GM19455 (cell line): ENCODE data around the gene UVSSA.

Experiments used
- ATAC-seq: cut with Tn5 transposase; IDR thresholded peaks from one replicate; pipeline ENCODE4 v1.9.1; 2021; ENCODE audit not compliant: unreplicated experiment

Gene UVSSA

GRCh38 chr4:1348014-1348513, 1.1 kb downstream of the UVSSA start:
- ATAC-seq, result no peak

DNA sequence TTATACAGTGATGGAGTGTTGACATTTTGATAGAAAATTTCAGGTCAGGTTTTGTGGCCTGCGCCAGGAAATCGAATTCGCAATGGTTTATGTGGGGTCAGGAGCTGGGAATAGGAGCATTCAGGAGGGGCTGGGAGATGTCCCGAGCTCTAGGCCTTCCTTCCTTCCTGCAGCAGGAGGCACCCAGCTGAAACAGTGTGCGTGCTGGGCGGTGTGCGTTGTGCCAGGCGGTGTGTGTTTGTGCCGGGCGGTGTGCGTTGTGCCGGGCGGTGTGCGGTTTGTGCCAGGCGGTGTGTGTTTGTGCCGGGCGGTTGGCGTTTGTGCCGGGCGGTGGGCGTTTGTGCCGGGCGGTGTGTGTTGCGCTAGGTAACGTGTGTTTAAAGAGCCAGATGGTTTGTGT, 1.7 kb downstream of the UVSSA start:
- no peak for ATAC-seq

DNA sequence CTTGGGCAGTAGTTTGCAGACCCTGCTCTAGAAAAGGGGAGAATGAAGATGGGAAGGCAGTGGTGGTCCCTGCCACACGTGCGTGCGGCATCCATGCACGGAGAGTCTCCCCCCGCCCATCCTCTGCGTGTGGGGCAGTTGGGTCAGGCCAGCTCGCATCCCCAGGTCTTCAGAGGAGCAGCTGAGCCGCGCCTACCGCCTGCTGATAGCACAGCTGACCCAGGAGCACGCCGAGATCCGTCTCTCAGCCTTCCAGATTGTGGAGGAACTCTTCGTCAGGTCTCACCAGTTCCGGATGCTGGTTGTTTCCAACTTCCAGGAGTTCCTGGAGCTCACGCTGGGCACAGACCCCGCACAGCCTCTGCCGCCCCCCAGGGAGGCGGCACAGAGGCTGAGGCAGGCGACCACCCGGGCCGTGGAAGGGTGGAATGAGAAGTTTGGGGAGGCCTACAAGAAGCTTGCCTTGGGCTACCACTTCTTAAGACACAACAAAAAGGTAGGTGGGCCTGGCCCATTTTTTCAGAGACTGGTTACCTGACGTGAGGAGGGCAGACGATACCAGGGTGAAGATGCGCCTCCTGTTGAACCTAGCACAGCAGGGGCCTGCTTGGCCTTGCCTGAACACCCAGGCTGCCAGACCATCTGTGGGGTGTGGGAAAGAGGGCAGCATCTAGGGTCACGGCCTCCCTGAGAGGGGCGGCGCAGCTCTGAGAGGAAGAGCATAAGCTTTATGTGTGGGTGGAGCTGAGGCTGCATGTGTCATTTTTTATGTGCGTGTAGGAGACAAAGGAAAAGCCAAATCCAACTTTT, 2.6 kb downstream of the UVSSA start:
- no peak for ATAC-seq

DNA sequence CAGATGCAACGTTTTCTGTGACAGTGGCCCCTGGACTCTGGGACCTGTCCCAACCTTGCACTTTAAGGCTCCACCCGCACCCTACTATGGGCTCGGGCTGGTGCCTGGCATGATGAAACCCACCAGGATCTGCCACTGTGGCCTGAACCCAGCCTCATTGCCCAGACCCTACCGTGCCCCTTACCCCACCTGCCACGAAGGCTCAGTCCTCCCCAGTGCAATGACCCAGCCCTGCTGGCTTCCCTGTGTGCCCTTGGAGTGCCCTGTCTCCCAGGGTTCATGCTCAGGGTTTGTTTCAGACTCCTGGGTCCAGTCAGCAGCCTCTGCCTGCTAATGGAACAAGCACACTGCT, 3.1 kb downstream of the UVSSA start:
- no peak for ATAC-seq

DNA sequence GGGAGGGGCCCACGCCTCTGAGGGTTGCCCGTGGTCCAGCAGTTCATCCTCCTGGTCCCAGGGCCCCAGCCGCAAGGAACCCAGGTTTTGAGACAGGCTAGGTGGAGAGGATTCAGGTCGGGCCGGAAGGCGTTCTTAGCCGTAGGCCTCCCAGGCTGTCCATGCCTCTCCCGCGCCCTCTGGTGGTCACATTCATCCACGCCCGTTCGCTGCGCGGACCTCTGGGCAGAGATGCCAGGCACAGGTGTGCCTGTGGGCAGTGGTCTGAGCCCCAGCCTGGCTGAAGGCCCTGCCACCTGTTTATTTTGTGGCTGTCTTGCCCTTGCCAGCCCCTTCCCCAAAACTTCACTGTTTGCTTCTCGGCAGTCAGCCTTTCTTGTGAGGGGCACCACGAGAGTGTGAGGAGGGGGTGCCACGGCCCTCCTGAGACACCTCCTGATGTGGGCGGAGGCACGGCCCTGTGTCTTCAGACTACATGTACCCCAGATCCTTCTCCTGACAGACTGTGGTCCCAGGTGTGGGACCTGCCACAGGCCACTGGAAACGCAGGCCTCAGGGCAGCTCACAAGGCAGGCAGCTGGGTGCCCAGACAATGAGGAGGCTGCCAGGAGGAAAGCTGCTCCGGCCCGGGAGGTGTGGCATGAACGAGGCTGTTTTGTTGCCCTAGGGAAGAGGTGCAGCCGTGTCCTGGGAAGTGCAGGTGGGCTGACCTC, 5.0 kb downstream of the UVSSA start:
- ATAC-seq, result no peak

GRCh38 chr4:1352567-1352900, 5.5 kb downstream of the UVSSA start:
- no peak for ATAC-seq

DNA sequence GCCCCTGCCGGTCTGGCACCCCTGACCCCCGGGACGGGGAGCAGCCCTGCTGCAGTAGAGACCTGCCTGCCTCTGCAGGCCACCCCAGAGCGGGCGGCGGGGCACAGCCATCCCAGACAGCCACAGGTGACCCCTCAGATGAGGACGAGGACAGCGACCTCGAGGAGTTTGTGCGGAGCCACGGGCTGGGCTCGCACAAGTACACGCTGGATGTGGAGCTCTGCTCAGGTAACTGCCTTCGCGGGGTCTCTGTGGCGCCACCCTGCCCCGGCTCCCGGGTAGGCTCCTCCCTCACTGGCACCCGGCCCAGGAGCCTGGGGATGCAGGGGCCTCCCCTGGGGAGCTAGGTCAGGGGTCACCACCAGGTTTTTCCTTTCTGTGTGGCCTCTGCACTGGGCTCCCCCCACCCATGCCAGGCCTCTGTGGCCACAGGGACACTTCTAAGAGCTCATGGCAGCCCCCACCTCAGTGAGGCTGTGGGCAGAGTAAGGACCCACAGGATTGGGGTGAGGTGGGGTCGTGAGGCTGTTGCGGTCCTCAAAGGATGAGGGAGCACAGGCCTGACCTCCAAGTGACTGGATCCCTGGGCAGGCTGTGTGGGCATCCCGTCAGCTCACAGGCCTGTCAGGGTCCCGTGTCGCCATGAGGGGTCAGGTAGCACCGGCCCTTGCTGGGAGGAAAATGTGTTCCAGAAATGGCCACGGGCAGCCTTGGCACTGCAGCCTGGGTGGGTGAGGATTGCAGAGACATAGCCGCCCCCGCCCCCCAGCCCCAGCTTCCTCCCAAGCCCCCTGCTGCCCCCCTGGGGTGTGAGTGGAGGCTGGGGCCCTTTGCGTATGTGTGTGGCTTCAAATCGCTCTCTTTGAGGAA, 6.4 kb downstream of the UVSSA start:
- ATAC-seq, result no peak

GRCh38 chr4:1354136-1354982, 7.4 kb downstream of the UVSSA start:
- no peak for ATAC-seq

DNA sequence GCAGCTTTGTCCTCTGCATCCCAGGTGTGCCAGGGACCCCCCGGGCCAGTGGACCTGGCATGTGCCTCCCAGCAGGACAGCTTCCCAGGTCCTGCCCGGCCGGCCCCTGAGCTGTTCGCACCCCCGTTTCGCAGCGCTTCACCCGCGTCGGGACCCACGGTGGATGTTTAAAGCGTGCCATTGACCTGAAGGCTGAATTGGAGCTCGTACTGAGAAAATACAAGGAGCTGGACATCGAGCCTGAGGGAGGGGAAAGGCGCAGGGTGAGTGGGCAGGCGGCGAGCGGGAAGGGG, 7.9 kb downstream of the UVSSA start:
- no peak for ATAC-seq

- ATAC-seq, result no peak
These were observed 8.4 kb downstream of the UVSSA start for GRCh38 chr4:1355378-1355777.

DNA sequence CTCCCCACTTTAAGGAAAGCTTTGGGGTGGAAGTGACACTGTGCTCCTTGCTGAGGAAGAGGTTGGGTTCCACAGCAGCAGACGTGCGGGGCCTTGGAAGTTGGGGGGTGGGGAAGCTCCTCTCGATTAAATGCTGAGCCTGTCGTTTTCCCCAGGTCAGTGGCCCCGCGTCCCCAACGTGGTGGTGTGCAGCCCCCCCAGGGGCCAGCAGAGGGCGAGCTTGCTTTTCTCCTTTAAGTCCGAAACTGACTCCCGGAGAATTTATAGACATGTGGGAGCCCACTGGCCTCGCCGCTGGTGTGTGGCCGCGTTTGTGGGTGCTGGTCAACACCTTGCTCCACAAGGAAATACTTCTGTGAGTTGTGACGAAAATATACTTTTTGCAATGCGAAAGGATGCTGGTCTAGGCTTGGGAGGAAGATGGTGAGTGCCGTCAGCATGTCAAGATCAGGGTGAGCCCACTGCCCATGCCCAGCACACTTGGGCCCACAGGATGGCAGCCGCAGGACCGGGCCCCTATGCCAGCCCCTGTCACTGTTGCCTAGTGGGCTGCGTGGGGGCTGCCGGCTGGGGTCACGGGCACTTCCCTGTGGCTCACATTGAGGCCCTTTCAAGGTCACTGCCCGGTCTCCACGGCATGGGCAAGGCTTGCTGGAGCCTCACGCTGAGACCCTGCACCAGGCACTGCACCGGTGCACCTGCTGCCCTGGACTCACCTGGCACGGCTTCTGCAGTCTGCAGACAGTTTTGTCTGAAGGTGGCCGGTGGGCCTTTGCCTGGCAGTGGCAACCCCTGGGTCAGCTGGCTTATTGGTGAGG, 9.4 kb downstream of the UVSSA start:
- no peak for ATAC-seq

GRCh38 chr4:1357356-1358248, 10.6 kb downstream of the UVSSA start:
- ATAC-seq, result no peak

DNA sequence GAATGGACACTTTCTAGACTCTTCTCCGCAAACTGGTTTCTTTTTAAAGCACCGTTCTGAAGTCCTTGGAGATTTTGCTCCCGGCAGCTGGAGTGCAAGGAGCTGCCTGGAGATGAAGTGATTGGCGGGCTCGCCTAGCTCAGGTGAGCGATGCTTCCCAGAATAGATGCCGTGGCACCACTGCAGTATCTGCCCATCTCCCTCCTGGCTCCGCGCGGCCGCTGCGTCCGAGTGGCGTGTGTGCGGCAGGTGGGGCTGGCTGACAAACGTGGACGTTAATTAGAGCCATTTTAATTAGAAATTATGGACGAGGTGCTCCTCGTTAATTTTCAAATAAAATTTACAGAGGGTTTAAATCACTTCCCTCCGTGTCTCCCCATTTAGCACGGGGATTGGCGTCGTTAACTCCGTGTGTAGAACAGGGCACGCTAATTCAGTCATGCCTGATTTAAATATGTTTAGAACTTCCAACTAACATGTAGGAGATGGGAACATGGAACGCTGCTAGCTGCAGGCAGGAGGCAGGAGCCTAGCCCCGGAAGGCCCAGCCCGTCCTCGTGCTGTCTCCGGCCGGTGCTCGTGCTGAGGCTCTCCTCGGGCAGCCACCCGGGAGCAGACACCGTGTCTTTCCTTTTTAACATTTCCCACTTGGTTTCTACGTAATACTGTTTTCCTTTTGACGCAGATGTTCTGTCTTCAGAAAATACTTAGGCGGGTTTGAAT, 11.6 kb downstream of the UVSSA start:
- no peak for ATAC-seq

DNA sequence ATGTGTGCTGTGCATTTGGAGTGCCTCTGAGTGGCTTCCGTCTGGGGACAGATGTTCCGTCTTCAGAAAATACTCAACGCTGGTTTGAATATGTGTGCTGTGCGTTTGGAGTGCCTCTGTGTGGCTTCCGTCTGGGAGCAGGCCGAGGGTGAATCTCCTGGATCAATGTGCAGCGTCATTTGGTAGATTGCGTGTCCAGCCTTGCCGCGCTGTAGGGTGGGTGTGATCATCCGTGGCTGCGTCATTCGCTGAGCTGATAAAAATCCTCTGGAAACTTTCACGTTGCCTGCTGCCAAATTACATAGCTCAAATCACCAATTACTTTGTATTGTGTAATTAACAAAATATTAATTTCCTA, 12.1 kb downstream of the UVSSA start:
- ATAC-seq, result no peak

DNA sequence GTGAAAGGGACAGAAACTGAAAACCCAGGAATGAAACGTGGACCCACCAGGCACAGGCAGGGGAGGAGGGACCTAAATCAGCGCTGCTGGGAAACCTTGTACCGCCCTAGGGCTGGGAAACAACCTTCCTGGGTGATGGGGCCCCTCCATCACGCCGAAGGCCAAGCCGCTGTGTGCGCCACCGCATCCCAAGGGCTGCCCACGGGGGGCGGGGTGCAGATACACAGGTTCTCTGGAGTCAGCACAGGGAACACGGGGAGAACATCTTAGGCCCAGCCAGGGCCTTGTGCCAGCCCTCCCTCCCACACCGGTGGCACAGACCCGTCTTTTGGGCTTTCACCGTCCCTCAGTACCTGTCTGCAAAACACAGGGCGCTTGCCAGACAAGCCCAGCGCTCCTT, 13.0 kb downstream of the UVSSA start:
- no peak for ATAC-seq

GRCh38 chr4:1360423-1361283, 13.6 kb downstream of the UVSSA start:
- ATAC-seq, result no peak

DNA sequence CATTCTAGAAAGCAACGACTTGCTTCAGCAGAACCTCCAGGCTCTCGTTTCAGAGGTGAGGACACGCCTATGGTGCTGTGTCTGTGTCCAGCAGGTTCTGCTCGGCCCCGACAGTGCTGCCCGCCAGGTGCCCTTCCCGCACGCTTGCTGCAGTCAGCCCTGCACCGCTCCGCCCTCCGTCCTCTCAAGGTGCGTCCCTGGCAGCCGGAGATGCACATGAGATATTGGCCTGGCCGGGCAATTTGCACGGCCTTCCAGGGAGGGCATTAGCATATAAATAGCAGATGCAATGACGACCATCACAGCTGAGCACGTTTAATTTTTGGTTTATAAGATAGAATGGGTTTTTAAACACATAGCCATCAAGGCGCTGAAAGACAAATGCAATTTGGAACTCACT, 14.4 kb downstream of the UVSSA start:
- no peak for ATAC-seq

DNA sequence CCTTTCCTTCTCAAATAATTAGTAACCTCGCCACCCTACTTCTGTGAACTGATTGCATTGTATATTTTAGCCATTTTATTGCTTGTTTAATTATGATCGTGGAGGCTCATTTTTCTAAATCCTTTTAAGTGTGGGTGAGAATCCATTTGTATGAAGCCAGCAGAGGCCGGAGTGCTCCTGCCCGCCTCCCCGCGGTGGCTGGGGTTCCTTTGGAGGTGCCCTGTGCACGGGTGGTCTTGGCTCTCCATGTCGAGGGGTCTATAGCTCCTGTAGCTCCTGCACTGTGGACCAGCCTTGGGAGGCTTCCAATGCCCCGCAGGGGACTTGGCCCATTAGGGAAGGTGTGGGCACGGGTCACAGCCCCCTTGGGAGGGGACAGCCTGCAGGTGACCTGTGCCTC, 15.0 kb downstream of the UVSSA start:
- ATAC-seq, result no peak
